Sigmoid colon (tissue), 7 donors: ENCODE data around the gene CDCA5. TPM values are rescaled to one million over a fixed set of nuclear protein-coding genes. Genes with fewer than 3 reads are reported as not detected.

Source experiments
- DNase-seq: peaks from one replicate; pipeline ENCODE4 v3.0.0-alpha.2; 2019
- H3K27ac ChIP-seq, 4 donors: fragments of 200-600 bp; sonication (generic); one replicate each; pipeline ENCODE4 v1.5.1; 2016 to 2019; ENCODE audit warnings: mild to moderate bottlenecking in 1 of 4
- H3K27me3 ChIP-seq, 3 donors: fragments of 200-600 bp; sonication (generic); one replicate each; pipeline ENCODE4 v1.5.1; 2019; ENCODE audit warnings: mild to moderate bottlenecking in 1 of 3
- H3K36me3 ChIP-seq, 4 donors: fragments of 200-600 bp; sonication (generic); one replicate each; pipeline ENCODE4 v1.5.1; 2016 to 2019
- H3K4me1 ChIP-seq, 4 donors: fragments of 200-600 bp; sonication (generic); one replicate each; pipeline ENCODE4 v1.5.1; 2017 to 2019
- H3K4me3 ChIP-seq, 4 donors: fragments of 200-600 bp; sonication (generic); one replicate each; pipeline ENCODE4 v1.5.1; 2017 to 2019; ENCODE audit warnings: mild to moderate bottlenecking in 2 of 4, moderate library complexity in 1 of 4
- H3K9me3 ChIP-seq, 4 donors: fragments of 200-600 bp in 3 of 4; sonication (generic) in 3 of 4; one replicate each; pipeline versions ENCODE4 v1.5.1 to v1.6.1; 2013 to 2019
- CTCF ChIP-seq, 4 experiments: fragments of 450-650 bp in 3 of 4; fragments of 200-600 bp in 1 of 4; IDR thresholded peaks; one replicate each; pipeline ENCODE4 v1.5.1; 2016 to 2019; ENCODE audit warnings: antibody characterized with exemption in 4 of 4, mild to moderate bottlenecking in 3 of 4, moderate library complexity in 2 of 4
- EP300 ChIP-seq, 4 donors: sonication (generic); formaldehyde crosslinking; IDR thresholded peaks; one replicate each; pipeline ENCODE4 v1.6.1; 2017; ENCODE audit warnings: antibody characterized with exemption in 4 of 4
- POLR2A ChIP-seq, 2 donors: fragments of 450-650 bp; IDR thresholded peaks; one replicate each; pipeline ENCODE4 v1.6.1; 2016; ENCODE audit warnings: antibody characterized with exemption in 2 of 2, mild to moderate bottlenecking in 2 of 2, moderate library complexity in 2 of 2
- POLR2AphosphoS5 ChIP-seq, 4 donors: sonication (generic); formaldehyde crosslinking; IDR thresholded peaks; one replicate each; pipeline ENCODE4 v1.6.1; 2017; ENCODE audit warnings: antibody characterized with exemption in 4 of 4
- WGBS, 2 donors: extraction: QIAGEN DNeasy Blood & Tissue Kit; methylation state at CpG; one replicate each; pipeline ENCODE4 v1.1.7; 2013; 5-methylcytosine and 5-hydroxymethylcytosine counted together
- intact Hi-C: fragments of 100-400 bp; cut with DNase I; formaldehyde crosslinking; loops from one replicate; pipeline ENCODE4 v1.15.1; 2023
- polyA plus RNA-seq, 3 donors: library from polyadenylated mRNA; stranded (reverse); fragments of 200-250 nt; gene quantifications; one replicate each; pipeline ENCODE4 v1.2.3, GENCODE V29; 2013
- total RNA-seq, 4 donors: library from RNA; depleted of rRNA; stranded (reverse); fragments of >200 nt; gene quantifications; one replicate each; pipeline ENCODE4 v1.1.0, GENCODE V29; 2016
- donor health status: healthy with polysubstance abuse.
- donor health status: Bipolar disorder and iron deficiency.
- donor health status: healthy.

CDCA5 gene
- total and polyA plus RNA-seq, 7 donors = 0.33 to 21.5 (median 4.6) TPM; not detected in 1

DNA sequence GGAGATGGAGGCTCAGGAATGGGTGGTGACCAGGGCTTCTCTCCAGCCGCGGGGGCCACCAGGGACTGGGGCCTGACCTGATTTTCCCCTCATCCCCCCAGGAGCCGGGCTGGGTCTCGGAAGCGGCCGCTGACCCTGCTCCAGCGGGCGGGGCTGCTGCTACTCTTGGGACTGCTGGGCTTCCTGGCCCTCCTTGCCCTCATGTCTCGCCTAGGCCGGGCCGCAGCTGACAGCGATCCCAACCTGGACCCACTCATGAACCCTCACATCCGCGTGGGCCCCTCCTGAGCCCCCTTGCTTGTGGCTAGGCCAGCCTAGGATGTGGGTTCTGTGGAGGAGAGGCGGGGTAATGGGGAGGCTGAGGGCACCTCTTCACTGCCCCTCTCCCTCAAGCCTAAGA lies 4.0 kb upstream of the CDCA5 start:
- WGBS, 2 donors = 96% methylated on average over 15 of the region's 15 CpGs
- intact Hi-C loops = no loop called here
- Histone ChIP-seq H3K36me3 (peaks cover 17 to 50% (median 30%) of the 10 kb centered on the region in 4 donors), H3K9me3 (no peaks in the 10 kb centered on the region), H3K27ac (no peak overlapping the region), H3K27me3 (no peaks in the 10 kb centered on the region), H3K4me1 (peaks cover 0 to 23% (median 20%) of the 10 kb centered on the region in 4 donors), H3K4me3 (no peak overlapping the region)
- TF ChIP-seq POLR2A (IDR thresholded peaks at IDR 0.05) (no peak), EP300 (IDR thresholded peaks at IDR 0.05) (no peak), CTCF (IDR thresholded peaks at IDR 0.05) (no peak), POLR2AphosphoS5 (IDR thresholded peaks at IDR 0.05) (no peak)
- no peak for DNase-seq

DNA sequence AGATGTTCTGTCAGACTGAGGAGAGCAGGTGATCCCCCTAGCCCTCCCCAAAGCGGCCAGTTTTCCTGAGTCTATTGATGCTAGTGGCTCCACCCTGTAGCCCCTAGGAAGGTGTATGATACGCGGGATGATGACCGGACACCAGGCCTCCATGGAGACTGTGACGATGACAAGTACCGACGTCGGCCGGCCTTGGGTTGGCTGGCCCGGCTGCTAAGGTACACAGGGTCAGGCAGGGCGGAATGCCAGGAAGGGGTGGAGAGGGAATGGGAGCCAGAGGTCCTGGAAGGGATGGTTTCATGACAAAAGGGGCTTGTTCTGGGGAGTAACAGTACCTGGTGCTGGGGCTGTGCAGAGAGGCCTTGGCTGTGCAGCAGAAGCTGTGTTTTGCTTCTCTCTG lies 3.4 kb upstream of the CDCA5 start:
- Histone ChIP-seq H3K27ac (no peak overlapping the region), H3K27me3 (no peaks in the 10 kb centered on the region), H3K36me3 (peaks cover 17 to 50% (median 30%) of the 10 kb centered on the region in 4 donors), H3K9me3 (no peaks in the 10 kb centered on the region), H3K4me3 (no peak overlapping the region), H3K4me1 (peaks cover 0 to 23% (median 20%) of the 10 kb centered on the region in 4 donors)
- TF ChIP-seq CTCF (IDR thresholded peaks at IDR 0.05) (no peak), POLR2AphosphoS5 (IDR thresholded peaks at IDR 0.05) (no peak), EP300 (IDR thresholded peaks at IDR 0.05) (no peak), POLR2A (IDR thresholded peaks at IDR 0.05) (no peak)
- WGBS, 2 donors = 95 to 96% methylated on average over 11 of the region's 11 CpGs
- intact Hi-C loops = no loop called here
- DNase-seq = peak; percentile 65

DNA sequence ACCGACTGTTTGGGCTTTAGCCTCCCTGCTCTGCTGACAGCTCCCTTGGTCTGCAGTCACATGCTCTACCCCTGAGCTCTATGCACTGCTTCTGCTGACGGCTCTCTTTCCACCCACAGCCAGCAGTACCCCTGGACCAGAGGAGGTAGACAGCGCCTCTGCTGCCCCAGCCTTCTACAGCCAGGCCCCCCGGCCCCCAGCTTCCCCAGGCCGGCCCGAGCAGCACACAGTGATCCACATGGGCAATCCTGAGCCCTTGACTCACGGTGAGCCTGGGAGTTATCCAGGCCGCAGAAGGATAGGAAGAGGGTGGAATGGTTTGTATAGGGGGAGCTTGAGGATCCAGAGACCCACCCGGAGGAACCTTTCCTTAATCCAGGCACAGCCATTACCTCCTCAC lies 3.0 kb upstream of the CDCA5 start:
- Histone ChIP-seq H3K27me3 (no peaks in the 10 kb centered on the region), H3K27ac (no peak overlapping the region), H3K4me3 (no peak overlapping the region), H3K4me1 (peaks cover 0 to 23% (median 20%) of the 10 kb centered on the region in 4 donors), H3K36me3 (peaks cover 17 to 50% (median 30%) of the 10 kb centered on the region in 4 donors), H3K9me3 (no peaks in the 10 kb centered on the region)
- no peak for TF ChIP-seq CTCF (IDR thresholded peaks at IDR 0.05)
- TF ChIP-seq POLR2A (IDR thresholded peaks at IDR 0.05) = no peak
- no peak for TF ChIP-seq EP300 (IDR thresholded peaks at IDR 0.05)
- TF ChIP-seq POLR2AphosphoS5 (IDR thresholded peaks at IDR 0.05) = no peak
- no peak for DNase-seq
- WGBS, 2 donors = 92 to 96% methylated on average over 9 of the region's 9 CpGs
- intact Hi-C loops = no loop called here

- peaks cover 17 to 50% (median 30%) of the 10 kb centered on the region in 4 donors for H3K36me3 ChIP-seq
- peaks cover 0 to 23% (median 20%) of the 10 kb centered on the region in 4 donors for H3K4me1 ChIP-seq
- TF ChIP-seq EP300 (IDR thresholded peaks at IDR 0.05) (no peak), POLR2AphosphoS5 (IDR thresholded peaks at IDR 0.05) (no peak), POLR2A (IDR thresholded peaks at IDR 0.05) (no peak), CTCF (IDR thresholded peaks at IDR 0.05) (no peak)
- H3K27me3 ChIP-seq = no peaks in the 10 kb centered on the region
- no peak overlapping the region for H3K27ac ChIP-seq
- no peak for DNase-seq
- 93 to 94% methylated on average over 4 of the region's 4 CpGs for WGBS, 2 donors
- no peak overlapping the region for H3K4me3 ChIP-seq
- intact Hi-C loops = loop anchor here (2.0 kb wide), 1 partner anchor 73 kb away; no protein-coding TSS in a partner anchor
- H3K9me3 ChIP-seq = no peaks in the 10 kb centered on the region
Observed at GRCh38 chr11:65085446-65085845, 1.6 kb upstream of the CDCA5 start.
